ENCODE results near the gene C15orf40.

- TF ChIP-seq CTCF (IDR thresholded peaks at IDR 0.05) (no peak), POLR2A (IDR thresholded peaks at IDR 0.05) (no peak)
Measured at GRCh38 chr15:82979726-82980125, 31.7 kb downstream of the C15orf40 start.
